ENCODE measurements around the gene COL4A1.

GRCh38 chr13:110168999-110169933 lies 137.7 kb downstream of the COL4A1 start:
- no peak for TF ChIP-seq POLR2A (IDR thresholded peaks at IDR 0.05)
- TF ChIP-seq, protein P1, sequence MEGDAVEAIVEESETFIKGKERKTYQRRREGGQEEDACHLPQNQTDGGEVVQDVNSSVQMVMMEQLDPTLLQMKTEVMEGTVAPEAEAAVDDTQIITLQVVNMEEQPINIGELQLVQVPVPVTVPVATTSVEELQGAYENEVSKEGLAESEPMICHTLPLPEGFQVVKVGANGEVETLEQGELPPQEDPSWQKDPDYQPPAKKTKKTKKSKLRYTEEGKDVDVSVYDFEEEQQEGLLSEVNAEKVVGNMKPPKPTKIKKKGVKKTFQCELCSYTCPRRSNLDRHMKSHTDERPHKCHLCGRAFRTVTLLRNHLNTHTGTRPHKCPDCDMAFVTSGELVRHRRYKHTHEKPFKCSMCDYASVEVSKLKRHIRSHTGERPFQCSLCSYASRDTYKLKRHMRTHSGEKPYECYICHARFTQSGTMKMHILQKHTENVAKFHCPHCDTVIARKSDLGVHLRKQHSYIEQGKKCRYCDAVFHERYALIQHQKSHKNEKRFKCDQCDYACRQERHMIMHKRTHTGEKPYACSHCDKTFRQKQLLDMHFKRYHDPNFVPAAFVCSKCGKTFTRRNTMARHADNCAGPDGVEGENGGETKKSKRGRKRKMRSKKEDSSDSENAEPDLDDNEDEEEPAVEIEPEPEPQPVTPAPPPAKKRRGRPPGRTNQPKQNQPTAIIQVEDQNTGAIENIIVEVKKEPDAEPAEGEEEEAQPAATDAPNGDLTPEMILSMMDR (IDR thresholded peaks at IDR 0.05), result no peak

Measured in gastroesophageal sphincter (tissue), 3 donors.